HEK293 (cell line): ENCODE results near the gene ZNF799.
A peak's percentile ranks its signal among the peaks of the same experiment; 100 is the strongest.

Experiments used
- KLF10 ChIP-seq: fragments of 450-650 bp; IDR thresholded peaks from 2 replicates; pipeline ENCODE4 v1.5.1; 2018; ENCODE audit warnings: missing biosample characterization, mild to moderate bottlenecking, missing genetic modification characterization
- KLF9 ChIP-seq: fragments of 450-650 bp; formaldehyde crosslinking; IDR thresholded peaks from 2 replicates; pipeline ENCODE4 v1.5.1; 2016; ENCODE audit warnings: missing biosample characterization, missing genetic modification characterization, low read depth
- ZBTB48 ChIP-seq: fragments of 450-650 bp; formaldehyde crosslinking; IDR thresholded peaks from 2 replicates; pipeline ENCODE4 v1.5.1; 2016; ENCODE audit warnings: missing biosample characterization, missing genetic modification characterization
- ZBTB8A ChIP-seq: fragments of 450-650 bp; formaldehyde crosslinking; IDR thresholded peaks from 2 replicates; pipeline ENCODE4 v1.5.1; 2016; ENCODE audit warnings: missing biosample characterization, missing genetic modification characterization
- ZNF133 ChIP-seq: fragments of 450-650 bp; formaldehyde crosslinking; IDR thresholded peaks from 2 replicates; pipeline ENCODE4 v1.5.1; 2016; ENCODE audit warnings: missing biosample characterization, missing genetic modification characterization
- ZNF146 ChIP-seq: fragments of 450-650 bp; formaldehyde crosslinking; IDR thresholded peaks from 2 replicates; pipeline ENCODE4 v1.5.1; 2016; ENCODE audit warnings: missing biosample characterization, missing genetic modification characterization
- ZNF184 ChIP-seq: fragments of 450-650 bp; IDR thresholded peaks from 2 replicates; pipeline ENCODE4 v1.5.1; 2018; ENCODE audit warnings: missing biosample characterization, mild to moderate bottlenecking, missing genetic modification characterization
- ZNF274 ChIP-seq, 2 experiments: fragments of 200-500 bp in 1 of 2; fragments of 450-650 bp in 1 of 2; sonication (Bioruptor generic) in 1 of 2; formaldehyde crosslinking in 1 of 2; IDR thresholded peaks; 2 replicates each; pipeline versions ENCODE4 v1.5.1 to v1.6.1; 2014 to 2016; ENCODE audit warnings: borderline replicate concordance in 1 of 2, inconsistent platforms in 1 of 2, low read length in 1 of 2, missing biosample characterization in 1 of 2, missing genetic modification characterization in 1 of 2
- ZNF350 ChIP-seq: fragments of 450-650 bp; formaldehyde crosslinking; IDR thresholded peaks from 2 replicates; pipeline ENCODE4 v1.5.0; 2017; ENCODE audit warnings: missing biosample characterization, mild to moderate bottlenecking, missing genetic modification characterization
- ZNF37A ChIP-seq: fragments of 450-650 bp; IDR thresholded peaks from 2 replicates; pipeline ENCODE4 v1.5.1; 2018; ENCODE audit warnings: missing biosample characterization, missing genetic modification characterization
- ZNF433 ChIP-seq: fragments of 450-650 bp; formaldehyde crosslinking; IDR thresholded peaks from 2 replicates; pipeline ENCODE4 v1.5.1; 2016; ENCODE audit warnings: missing biosample characterization, missing genetic modification characterization, low read depth
- ZNF530 ChIP-seq: fragments of 450-650 bp; formaldehyde crosslinking; IDR thresholded peaks from 2 replicates; pipeline ENCODE4 v1.5.1; 2016; ENCODE audit warnings: low read depth, missing biosample characterization, missing genetic modification characterization
- ZNF544 ChIP-seq: fragments of 450-650 bp; formaldehyde crosslinking; IDR thresholded peaks from 2 replicates; pipeline ENCODE4 v1.5.0; 2017; ENCODE audit warnings: missing biosample characterization, missing genetic modification characterization
- ZNF549 ChIP-seq: fragments of 450-650 bp; IDR thresholded peaks from 2 replicates; pipeline ENCODE4 v1.5.1; 2018; ENCODE audit warnings: missing biosample characterization, missing genetic modification characterization, mild to moderate bottlenecking, inconsistent platforms, moderate library complexity
- ZNF621 ChIP-seq: fragments of 450-650 bp; formaldehyde crosslinking; IDR thresholded peaks from 2 replicates; pipeline ENCODE4 v1.5.1; 2017; ENCODE audit warnings: missing biosample characterization, missing genetic modification characterization
- ZNF670 ChIP-seq: fragments of 450-650 bp; formaldehyde crosslinking; IDR thresholded peaks from 2 replicates; pipeline ENCODE4 v1.5.1; 2016; ENCODE audit warnings: missing biosample characterization, missing genetic modification characterization, low read depth
- ZNF747 ChIP-seq: fragments of 450-650 bp; formaldehyde crosslinking; IDR thresholded peaks from 2 replicates; pipeline ENCODE4 v1.5.1; 2016; ENCODE audit warnings: missing biosample characterization, missing genetic modification characterization
- ZNF776 ChIP-seq: fragments of 450-650 bp; formaldehyde crosslinking; IDR thresholded peaks from 2 replicates; pipeline ENCODE4 v1.5.0; 2017; ENCODE audit warnings: missing biosample characterization, missing genetic modification characterization, borderline replicate concordance
- ZNF785 ChIP-seq: fragments of 450-650 bp; formaldehyde crosslinking; IDR thresholded peaks from 2 replicates; pipeline ENCODE4 v1.5.1; 2016; ENCODE audit warnings: missing biosample characterization, missing genetic modification characterization
- ZSCAN30 ChIP-seq: fragments of 450-650 bp; IDR thresholded peaks from 2 replicates; pipeline ENCODE4 v1.5.1; 2018; ENCODE audit warnings: missing biosample characterization, mild to moderate bottlenecking, missing genetic modification characterization, moderate library complexity
- TF ChIP-seq, protein P1 (sequence below): fragments of 450-650 bp; IDR thresholded peaks from 2 replicates; pipeline ENCODE4 v1.5.1; 2018; ENCODE audit warnings: missing biosample characterization, mild to moderate bottlenecking, missing genetic modification characterization
- TF ChIP-seq, protein P2 (sequence below): fragments of 450-650 bp; formaldehyde crosslinking; IDR thresholded peaks from 2 replicates; pipeline ENCODE4 v1.5.1; 2016; ENCODE audit warnings: missing biosample characterization, missing genetic modification characterization, low read depth
- TF ChIP-seq, protein P3 (sequence below): fragments of 450-650 bp; formaldehyde crosslinking; IDR thresholded peaks from 2 replicates; pipeline ENCODE4 v1.5.1; 2016; ENCODE audit warnings: missing biosample characterization, missing genetic modification characterization
- TF ChIP-seq, protein P4 (sequence below): fragments of 450-650 bp; formaldehyde crosslinking; IDR thresholded peaks from 2 replicates; pipeline ENCODE4 v1.5.1; 2016; ENCODE audit warnings: missing biosample characterization, missing genetic modification characterization
- TF ChIP-seq, protein P5 (sequence below): fragments of 450-650 bp; formaldehyde crosslinking; optimal IDR thresholded peaks from 2 replicates; pipeline ENCODE3; 2016; ENCODE audit warnings: missing biosample characterization, mild to moderate bottlenecking, missing genetic modification characterization
- TF ChIP-seq, protein P6 (sequence below): fragments of 450-650 bp; formaldehyde crosslinking; IDR thresholded peaks from 2 replicates; pipeline ENCODE4 v1.5.1; 2016; ENCODE audit warnings: missing biosample characterization, missing genetic modification characterization
- TF ChIP-seq, protein P7 (sequence below): fragments of 450-650 bp; formaldehyde crosslinking; IDR thresholded peaks from 2 replicates; pipeline ENCODE4 v1.5.1; 2016; ENCODE audit warnings: missing biosample characterization, missing genetic modification characterization, low read depth

Gene ZNF799

DNA sequence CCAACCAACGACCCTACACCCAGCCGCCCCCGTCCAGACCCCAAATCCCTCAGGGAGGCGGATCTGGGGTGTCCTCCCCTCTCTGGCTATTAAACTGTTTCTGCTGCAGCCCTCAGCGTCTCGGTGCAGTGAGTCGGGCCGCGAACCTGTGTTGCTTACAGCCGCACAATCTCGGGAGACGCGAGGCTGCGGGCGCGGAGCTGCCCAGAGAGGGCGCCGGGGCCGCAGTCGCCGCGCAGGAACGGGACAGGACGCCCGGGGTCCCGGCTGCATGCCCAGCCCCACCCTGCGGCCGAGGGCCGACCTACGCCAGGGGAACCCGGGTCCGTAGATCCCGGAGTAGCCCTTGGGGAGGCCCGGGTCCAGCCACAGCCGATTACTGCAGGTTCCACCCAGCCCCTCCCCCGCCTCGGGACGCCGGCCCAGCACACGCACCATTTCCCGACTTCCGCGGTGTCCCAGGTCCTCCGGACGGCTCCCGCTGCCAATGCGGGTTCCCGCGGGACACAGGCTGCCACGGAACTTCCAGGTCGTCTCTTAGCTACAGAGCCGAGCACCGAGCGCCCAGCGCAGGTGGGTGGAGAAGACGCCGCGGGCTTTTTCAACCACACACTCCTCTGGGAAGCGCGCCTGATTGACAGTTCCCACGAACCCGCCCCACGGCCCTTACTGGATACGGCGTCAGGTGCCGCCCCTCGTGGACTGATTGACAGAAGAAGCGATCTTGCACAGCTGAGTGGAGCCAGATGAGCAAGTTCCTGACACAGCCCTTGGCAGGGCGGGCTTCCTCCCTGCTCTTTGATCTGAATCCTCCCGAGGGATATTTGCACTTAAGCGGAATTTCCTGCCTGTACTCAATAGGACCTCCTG is at the start of gene ZNF799 (continued):
- TF ChIP-seq ZNF274 (IDR thresholded peaks at IDR 0.05; ENCODE audit: low read length) (no peak), ZNF274 (tag by site-specific recombination; IDR thresholded peaks at IDR 0.05; ENCODE audit: borderline replicate concordance) (no peak), ZNF433 (tag by site-specific recombination) (no peak), ZNF530 (tag by site-specific recombination) (no peak), ZNF670 (tag by site-specific recombination) (no peak), ZNF37A (tag by site-specific recombination) (no peak), ZNF350 (tag by site-specific recombination) (peak; percentile 90), ZNF747 (no peak), KLF10 (tag by site-specific recombination) (0 out of 2 replicates have a peak, but pooled peaks have one; percentile 16), ZNF133 (tag by site-specific recombination) (no peak), ZNF621 (no peak), ZSCAN30 (no peak; the same call in 1 of the 2 replicates), ZNF184 (tag by site-specific recombination) (0 out of 2 replicates have a peak, but pooled peaks have one; percentile 13), KLF9 (tag by site-specific recombination) (peak; percentile 58), ZNF785 (no peak; the same call in 1 of the 2 replicates), ZNF549 (tag by site-specific recombination) (no peak), ZBTB48 (0 out of 2 replicates have a peak, but pooled peaks have one; percentile 5), ZNF146 (no peak), ZNF776 (tag by site-specific recombination) (no peak), ZBTB8A (tag by site-specific recombination) (0 out of 2 replicates have a peak, but pooled peaks have one; percentile 60), ZNF544 (tag by site-specific recombination) (no peak)
- TF ChIP-seq, protein P1, sequence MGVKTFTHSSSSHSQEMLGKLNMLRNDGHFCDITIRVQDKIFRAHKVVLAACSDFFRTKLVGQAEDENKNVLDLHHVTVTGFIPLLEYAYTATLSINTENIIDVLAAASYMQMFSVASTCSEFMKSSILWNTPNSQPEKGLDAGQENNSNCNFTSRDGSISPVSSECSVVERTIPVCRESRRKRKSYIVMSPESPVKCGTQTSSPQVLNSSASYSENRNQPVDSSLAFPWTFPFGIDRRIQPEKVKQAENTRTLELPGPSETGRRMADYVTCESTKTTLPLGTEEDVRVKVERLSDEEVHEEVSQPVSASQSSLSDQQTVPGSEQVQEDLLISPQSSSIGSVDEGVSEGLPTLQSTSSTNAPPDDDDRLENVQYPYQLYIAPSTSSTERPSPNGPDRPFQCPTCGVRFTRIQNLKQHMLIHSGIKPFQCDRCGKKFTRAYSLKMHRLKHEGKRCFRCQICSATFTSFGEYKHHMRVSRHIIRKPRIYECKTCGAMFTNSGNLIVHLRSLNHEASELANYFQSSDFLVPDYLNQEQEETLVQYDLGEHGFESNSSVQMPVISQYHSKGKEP = no peak
- TF ChIP-seq, protein P2, sequence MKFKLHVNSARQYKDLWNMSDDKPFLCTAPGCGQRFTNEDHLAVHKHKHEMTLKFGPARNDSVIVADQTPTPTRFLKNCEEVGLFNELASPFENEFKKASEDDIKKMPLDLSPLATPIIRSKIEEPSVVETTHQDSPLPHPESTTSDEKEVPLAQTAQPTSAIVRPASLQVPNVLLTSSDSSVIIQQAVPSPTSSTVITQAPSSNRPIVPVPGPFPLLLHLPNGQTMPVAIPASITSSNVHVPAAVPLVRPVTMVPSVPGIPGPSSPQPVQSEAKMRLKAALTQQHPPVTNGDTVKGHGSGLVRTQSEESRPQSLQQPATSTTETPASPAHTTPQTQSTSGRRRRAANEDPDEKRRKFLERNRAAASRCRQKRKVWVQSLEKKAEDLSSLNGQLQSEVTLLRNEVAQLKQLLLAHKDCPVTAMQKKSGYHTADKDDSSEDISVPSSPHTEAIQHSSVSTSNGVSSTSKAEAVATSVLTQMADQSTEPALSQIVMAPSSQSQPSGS (tag by site-specific recombination) = no peak
- TF ChIP-seq, protein P3, sequence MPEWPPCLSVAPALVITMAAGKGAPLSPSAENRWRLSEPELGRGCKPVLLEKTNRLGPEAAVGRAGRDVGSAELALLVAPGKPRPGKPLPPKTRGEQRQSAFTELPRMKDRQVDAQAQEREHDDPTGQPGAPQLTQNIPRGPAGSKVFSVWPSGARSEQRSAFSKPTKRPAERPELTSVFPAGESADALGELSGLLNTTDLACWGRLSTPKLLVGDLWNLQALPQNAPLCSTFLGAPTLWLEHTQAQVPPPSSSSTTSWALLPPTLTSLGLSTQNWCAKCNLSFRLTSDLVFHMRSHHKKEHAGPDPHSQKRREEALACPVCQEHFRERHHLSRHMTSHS (tag by site-specific recombination) = no peak
- TF ChIP-seq, protein P4, sequence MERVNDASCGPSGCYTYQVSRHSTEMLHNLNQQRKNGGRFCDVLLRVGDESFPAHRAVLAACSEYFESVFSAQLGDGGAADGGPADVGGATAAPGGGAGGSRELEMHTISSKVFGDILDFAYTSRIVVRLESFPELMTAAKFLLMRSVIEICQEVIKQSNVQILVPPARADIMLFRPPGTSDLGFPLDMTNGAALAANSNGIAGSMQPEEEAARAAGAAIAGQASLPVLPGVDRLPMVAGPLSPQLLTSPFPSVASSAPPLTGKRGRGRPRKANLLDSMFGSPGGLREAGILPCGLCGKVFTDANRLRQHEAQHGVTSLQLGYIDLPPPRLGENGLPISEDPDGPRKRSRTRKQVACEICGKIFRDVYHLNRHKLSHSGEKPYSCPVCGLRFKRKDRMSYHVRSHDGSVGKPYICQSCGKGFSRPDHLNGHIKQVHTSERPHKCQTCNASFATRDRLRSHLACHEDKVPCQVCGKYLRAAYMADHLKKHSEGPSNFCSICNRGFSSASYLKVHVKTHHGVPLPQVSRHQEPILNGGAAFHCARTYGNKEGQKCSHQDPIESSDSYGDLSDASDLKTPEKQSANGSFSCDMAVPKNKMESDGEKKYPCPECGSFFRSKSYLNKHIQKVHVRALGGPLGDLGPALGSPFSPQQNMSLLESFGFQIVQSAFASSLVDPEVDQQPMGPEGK (tag by site-specific recombination) = peak; percentile 43
- TF ChIP-seq, protein P5, sequence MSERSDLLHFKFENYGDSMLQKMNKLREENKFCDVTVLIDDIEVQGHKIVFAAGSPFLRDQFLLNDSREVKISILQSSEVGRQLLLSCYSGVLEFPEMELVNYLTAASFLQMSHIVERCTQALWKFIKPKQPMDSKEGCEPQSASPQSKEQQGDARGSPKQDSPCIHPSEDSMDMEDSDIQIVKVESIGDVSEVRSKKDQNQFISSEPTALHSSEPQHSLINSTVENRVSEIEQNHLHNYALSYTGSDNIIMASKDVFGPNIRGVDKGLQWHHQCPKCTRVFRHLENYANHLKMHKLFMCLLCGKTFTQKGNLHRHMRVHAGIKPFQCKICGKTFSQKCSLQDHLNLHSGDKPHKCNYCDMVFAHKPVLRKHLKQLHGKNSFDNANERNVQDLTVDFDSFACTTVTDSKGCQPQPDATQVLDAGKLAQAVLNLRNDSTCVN = peak; percentile 96
- TF ChIP-seq, protein P6, sequence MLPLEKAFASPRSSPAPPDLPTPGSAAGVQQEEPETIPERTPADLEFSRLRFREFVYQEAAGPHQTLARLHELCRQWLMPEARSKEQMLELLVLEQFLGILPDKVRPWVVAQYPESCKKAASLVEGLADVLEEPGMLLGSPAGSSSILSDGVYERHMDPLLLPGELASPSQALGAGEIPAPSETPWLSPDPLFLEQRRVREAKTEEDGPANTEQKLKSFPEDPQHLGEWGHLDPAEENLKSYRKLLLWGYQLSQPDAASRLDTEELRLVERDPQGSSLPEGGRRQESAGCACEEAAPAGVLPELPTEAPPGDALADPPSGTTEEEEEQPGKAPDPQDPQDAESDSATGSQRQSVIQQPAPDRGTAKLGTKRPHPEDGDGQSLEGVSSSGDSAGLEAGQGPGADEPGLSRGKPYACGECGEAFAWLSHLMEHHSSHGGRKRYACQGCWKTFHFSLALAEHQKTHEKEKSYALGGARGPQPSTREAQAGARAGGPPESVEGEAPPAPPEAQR (tag by site-specific recombination) = no peak
- TF ChIP-seq, protein P7, sequence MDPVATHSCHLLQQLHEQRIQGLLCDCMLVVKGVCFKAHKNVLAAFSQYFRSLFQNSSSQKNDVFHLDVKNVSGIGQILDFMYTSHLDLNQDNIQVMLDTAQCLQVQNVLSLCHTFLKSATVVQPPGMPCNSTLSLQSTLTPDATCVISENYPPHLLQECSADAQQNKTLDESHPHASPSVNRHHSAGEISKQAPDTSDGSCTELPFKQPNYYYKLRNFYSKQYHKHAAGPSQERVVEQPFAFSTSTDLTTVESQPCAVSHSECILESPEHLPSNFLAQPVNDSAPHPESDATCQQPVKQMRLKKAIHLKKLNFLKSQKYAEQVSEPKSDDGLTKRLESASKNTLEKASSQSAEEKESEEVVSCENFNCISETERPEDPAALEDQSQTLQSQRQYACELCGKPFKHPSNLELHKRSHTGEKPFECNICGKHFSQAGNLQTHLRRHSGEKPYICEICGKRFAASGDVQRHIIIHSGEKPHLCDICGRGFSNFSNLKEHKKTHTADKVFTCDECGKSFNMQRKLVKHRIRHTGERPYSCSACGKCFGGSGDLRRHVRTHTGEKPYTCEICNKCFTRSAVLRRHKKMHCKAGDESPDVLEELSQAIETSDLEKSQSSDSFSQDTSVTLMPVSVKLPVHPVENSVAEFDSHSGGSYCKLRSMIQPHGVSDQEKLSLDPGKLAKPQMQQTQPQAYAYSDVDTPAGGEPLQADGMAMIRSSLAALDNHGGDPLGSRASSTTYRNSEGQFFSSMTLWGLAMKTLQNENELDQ = no peak
